ENCODE data around the gene YTHDF1.

The YTHDF1 gene

DNA sequence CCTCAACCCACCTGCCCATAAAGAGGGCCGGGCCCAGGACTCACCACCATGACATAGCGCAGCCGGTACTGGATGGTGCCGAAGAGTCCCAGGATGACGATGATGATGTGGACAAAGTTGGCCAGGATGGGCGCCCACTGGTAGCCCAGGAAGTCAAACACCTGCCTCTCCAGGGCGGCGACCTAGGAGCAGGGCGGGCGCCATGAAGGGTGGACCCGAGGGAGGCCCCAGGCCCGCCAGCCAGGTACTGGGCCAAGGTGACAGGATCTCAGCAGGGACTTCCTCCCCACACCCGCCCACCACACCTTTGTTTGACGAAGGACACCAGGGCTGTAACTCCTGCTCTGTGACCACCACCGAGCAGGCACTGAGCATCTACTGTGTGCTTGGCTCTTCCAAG, 34.0 kb upstream of the YTHDF1 start:
- no peaks in the 10 kb centered on the region for H3K9me3 ChIP-seq (ENCODE audit: control insufficient read depth in 5 of 5, low read length in 5 of 5)
- peaks cover 0 to 17% (median 5%) of the 10 kb centered on the region in 5 donors for H3K4me1 ChIP-seq (ENCODE audit: control insufficient read depth in 5 of 5, insufficient read depth in 5 of 5, low read length in 5 of 5)
- peaks cover 38 to 68% (median 61%) of the 10 kb centered on the region in 5 donors for H3K27me3 ChIP-seq (ENCODE audit: control insufficient read depth in 5 of 5, insufficient read depth in 4 of 5, low read length in 5 of 5)
- H3K36me3 ChIP-seq (ENCODE audit: control insufficient read depth in 5 of 5, insufficient read depth in 5 of 5, low read length in 5 of 5) = no peaks in the 10 kb centered on the region
- no peak overlapping the region for H3K9ac ChIP-seq (ENCODE audit: low read length in 5 of 5)
- H3K4me3 ChIP-seq (ENCODE audit: low read depth in 1 of 5, low read length in 5 of 5) = no peak overlapping the region
- no peak overlapping the region for H3K27ac ChIP-seq (ENCODE audit: low read depth, low read length)

DNA sequence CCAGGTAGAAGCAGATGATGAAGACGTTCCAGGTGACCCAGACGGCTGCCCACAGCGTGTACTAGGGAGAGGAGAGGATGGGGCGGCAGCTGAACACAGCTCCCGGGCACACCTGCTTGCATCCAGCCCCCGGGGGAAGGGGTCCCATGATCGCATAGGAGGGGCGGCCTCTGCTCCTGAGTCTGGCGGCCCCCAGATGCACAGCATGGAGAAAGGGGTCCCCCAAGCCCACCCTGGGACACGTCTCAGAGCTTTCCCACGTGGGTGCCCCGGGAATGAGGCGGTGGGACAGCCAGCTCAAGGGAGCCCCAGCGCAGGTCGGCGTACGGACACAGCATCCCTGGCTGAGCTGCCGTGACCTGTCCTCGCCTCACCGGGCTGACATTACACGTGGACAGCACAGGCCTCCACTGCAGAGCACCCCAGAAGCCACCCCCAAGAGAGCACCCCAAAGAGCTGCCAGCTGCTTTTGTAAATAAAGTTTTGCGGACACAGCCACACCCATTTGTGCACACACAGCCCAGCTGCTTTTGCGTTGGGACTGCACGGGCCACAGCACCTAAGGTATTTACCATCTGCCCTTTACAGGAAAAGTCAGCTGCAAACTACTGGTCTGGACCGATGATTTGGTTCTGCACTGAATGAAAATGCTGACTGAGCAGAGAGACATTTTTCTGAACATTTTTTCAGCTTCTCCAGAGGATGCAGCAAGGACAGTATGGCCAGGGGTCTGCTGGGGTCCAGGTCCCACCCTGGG, 33.1 kb upstream of the YTHDF1 start:
- no peak overlapping the region for H3K9ac ChIP-seq (ENCODE audit: low read length in 5 of 5)
- no peak overlapping the region for H3K27ac ChIP-seq (ENCODE audit: low read depth, low read length)
- H3K4me3 ChIP-seq (ENCODE audit: low read depth in 1 of 5, low read length in 5 of 5) = no peak overlapping the region
- peaks cover 0 to 15% (median 5%) of the 10 kb centered on the region in 5 donors for H3K4me1 ChIP-seq (ENCODE audit: control insufficient read depth in 5 of 5, insufficient read depth in 5 of 5, low read length in 5 of 5)
- H3K9me3 ChIP-seq (ENCODE audit: control insufficient read depth in 5 of 5, low read length in 5 of 5) = no peaks in the 10 kb centered on the region
- H3K27me3 ChIP-seq (ENCODE audit: control insufficient read depth in 5 of 5, insufficient read depth in 4 of 5, low read length in 5 of 5) = peaks cover 37 to 70% (median 61%) of the 10 kb centered on the region in 5 donors
- H3K36me3 ChIP-seq (ENCODE audit: control insufficient read depth in 5 of 5, insufficient read depth in 5 of 5, low read length in 5 of 5) = no peaks in the 10 kb centered on the region

GRCh38 chr20:63247671-63248228, 31.8 kb upstream of the YTHDF1 start:
- peaks cover 41 to 71% (median 57%) of the 10 kb centered on the region in 5 donors for H3K27me3 ChIP-seq (ENCODE audit: control insufficient read depth in 5 of 5, insufficient read depth in 4 of 5, low read length in 5 of 5)
- H3K4me1 ChIP-seq (ENCODE audit: control insufficient read depth in 5 of 5, insufficient read depth in 5 of 5, low read length in 5 of 5) = peaks cover 0 to 7% (median 0%) of the 10 kb centered on the region in 5 donors
- no peak overlapping the region for H3K4me3 ChIP-seq (ENCODE audit: low read depth in 1 of 5, low read length in 5 of 5)
- no peaks in the 10 kb centered on the region for H3K36me3 ChIP-seq (ENCODE audit: control insufficient read depth in 5 of 5, insufficient read depth in 5 of 5, low read length in 5 of 5)
- H3K9ac ChIP-seq (ENCODE audit: low read length in 5 of 5) = no peak overlapping the region
- H3K9me3 ChIP-seq (ENCODE audit: control insufficient read depth in 5 of 5, low read length in 5 of 5) = no peaks in the 10 kb centered on the region
- H3K27ac ChIP-seq (ENCODE audit: low read depth, low read length) = no peak overlapping the region

DNA sequence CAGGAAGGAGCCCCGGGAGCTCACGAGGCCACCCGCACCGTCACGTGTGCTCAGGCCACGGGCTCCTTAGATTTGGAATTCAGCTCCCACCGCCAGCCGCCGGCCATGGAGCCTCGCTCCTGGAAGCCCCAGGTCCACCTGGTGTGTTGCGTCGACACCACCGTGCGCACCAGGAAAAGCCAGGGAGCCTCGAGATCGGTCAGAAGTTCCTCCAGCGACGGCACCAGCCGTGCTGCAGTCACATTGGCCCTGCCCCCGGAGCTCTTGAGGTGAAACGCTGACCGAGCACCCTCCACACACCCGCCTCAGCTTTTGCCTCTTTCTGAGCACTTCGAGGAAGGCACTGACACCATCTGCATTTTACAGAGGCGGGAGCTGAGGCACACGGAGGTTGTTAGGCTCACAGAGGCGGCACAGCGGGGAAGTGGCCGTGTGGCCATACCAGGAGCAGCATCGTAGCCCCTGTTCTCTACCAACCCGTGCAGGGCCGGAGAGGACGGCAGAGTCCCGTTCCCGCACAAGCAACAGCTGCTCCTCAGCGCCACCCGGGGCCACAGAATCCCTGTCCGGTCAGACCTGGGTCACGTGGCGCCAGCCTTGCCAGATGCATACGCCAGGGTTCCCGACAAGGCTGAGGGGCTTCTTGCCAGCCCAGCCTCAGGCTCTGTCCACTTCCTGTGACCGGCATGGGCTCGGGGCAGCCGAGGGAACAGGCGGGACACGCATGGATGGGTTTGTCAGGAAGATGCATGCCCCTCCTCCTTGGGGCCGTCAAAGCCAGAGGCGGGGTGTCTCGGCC, 30.8 kb upstream of the YTHDF1 start:
- Histone ChIP-seq H3K4me1 (ENCODE audit: control insufficient read depth in 5 of 5, insufficient read depth in 5 of 5, low read length in 5 of 5) (peaks cover 0 to 7% (median 0%) of the 10 kb centered on the region in 5 donors), H3K4me3 (ENCODE audit: low read depth in 1 of 5, low read length in 5 of 5) (peak overlapping the region in 1 of 5 donors; percentile 34), H3K9me3 (ENCODE audit: control insufficient read depth in 5 of 5, low read length in 5 of 5) (no peaks in the 10 kb centered on the region), H3K9ac (ENCODE audit: low read length in 5 of 5) (no peak overlapping the region), H3K27me3 (ENCODE audit: control insufficient read depth in 5 of 5, insufficient read depth in 4 of 5, low read length in 5 of 5) (peaks cover 40 to 64% (median 47%) of the 10 kb centered on the region in 5 donors), H3K36me3 (ENCODE audit: control insufficient read depth in 5 of 5, insufficient read depth in 5 of 5, low read length in 5 of 5) (no peaks in the 10 kb centered on the region), H3K27ac (ENCODE audit: low read depth, low read length) (no peak overlapping the region)

DNA sequence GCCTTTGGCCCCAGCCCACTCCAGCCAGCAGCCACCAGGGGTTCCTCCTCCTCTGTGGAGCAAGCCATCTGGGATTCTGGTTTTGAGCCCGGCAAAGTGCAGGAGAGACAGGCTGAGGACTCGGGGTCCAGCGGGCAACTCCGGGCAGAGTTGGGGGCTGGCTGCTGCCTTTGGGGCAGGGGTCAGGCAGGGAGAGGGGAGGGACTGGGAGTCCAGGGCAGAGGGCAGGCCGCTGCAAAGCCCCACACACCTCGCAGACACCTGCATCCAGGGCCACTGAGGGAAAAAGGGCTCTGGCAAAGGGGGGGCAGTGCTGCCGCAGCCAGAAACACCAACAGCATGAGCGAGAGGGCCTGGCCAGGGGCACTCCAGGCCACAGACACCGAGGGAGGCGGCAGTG, 28.5 kb upstream of the YTHDF1 start:
- Histone ChIP-seq H3K4me1 (ENCODE audit: control insufficient read depth in 5 of 5, insufficient read depth in 5 of 5, low read length in 5 of 5) (peaks cover 0 to 7% (median 0%) of the 10 kb centered on the region in 5 donors), H3K36me3 (ENCODE audit: control insufficient read depth in 5 of 5, insufficient read depth in 5 of 5, low read length in 5 of 5) (no peaks in the 10 kb centered on the region), H3K27me3 (ENCODE audit: control insufficient read depth in 5 of 5, insufficient read depth in 4 of 5, low read length in 5 of 5) (peaks cover 35 to 54% (median 38%) of the 10 kb centered on the region in 5 donors)

GRCh38 chr20:63243604-63244247, 27.8 kb upstream of the YTHDF1 start:
- Histone ChIP-seq H3K36me3 (ENCODE audit: control insufficient read depth in 5 of 5, insufficient read depth in 5 of 5, low read length in 5 of 5) (no peaks in the 10 kb centered on the region), H3K9ac (ENCODE audit: low read length in 5 of 5) (no peak overlapping the region), H3K4me1 (ENCODE audit: control insufficient read depth in 5 of 5, insufficient read depth in 5 of 5, low read length in 5 of 5) (peaks cover 0 to 7% (median 0%) of the 10 kb centered on the region in 5 donors), H3K27me3 (ENCODE audit: control insufficient read depth in 5 of 5, insufficient read depth in 4 of 5, low read length in 5 of 5) (peaks cover 31 to 46% (median 35%) of the 10 kb centered on the region in 5 donors), H3K27ac (ENCODE audit: low read depth, low read length) (no peak overlapping the region), H3K4me3 (ENCODE audit: low read depth in 1 of 5, low read length in 5 of 5) (no peak overlapping the region), H3K9me3 (ENCODE audit: control insufficient read depth in 5 of 5, low read length in 5 of 5) (no peaks in the 10 kb centered on the region)

More for the DNA sequence above, 28.5 kb upstream of the YTHDF1 start:
- H3K4me3 ChIP-seq (ENCODE audit: low read depth in 1 of 5, low read length in 5 of 5) = no peak overlapping the region
- H3K9me3 ChIP-seq (ENCODE audit: control insufficient read depth in 5 of 5, low read length in 5 of 5) = no peaks in the 10 kb centered on the region
- H3K27ac ChIP-seq (ENCODE audit: low read depth, low read length) = no peak overlapping the region
- no peak overlapping the region for H3K9ac ChIP-seq (ENCODE audit: low read length in 5 of 5)

GRCh38 chr20:63242736-63243135, 26.8 kb upstream of the YTHDF1 start:
- no peak overlapping the region for H3K9ac ChIP-seq (ENCODE audit: low read length in 5 of 5)
- no peaks in the 10 kb centered on the region for H3K9me3 ChIP-seq (ENCODE audit: control insufficient read depth in 5 of 5, low read length in 5 of 5)
- peaks cover 0 to 7% (median 0%) of the 10 kb centered on the region in 5 donors for H3K4me1 ChIP-seq (ENCODE audit: control insufficient read depth in 5 of 5, insufficient read depth in 5 of 5, low read length in 5 of 5)
- peaks cover 21 to 36% (median 28%) of the 10 kb centered on the region in 5 donors for H3K27me3 ChIP-seq (ENCODE audit: control insufficient read depth in 5 of 5, insufficient read depth in 4 of 5, low read length in 5 of 5)
- H3K36me3 ChIP-seq (ENCODE audit: control insufficient read depth in 5 of 5, insufficient read depth in 5 of 5, low read length in 5 of 5) = no peaks in the 10 kb centered on the region
- no peak overlapping the region for H3K27ac ChIP-seq (ENCODE audit: low read depth, low read length)
- H3K4me3 ChIP-seq (ENCODE audit: low read depth in 1 of 5, low read length in 5 of 5) = no peak overlapping the region

- peaks cover 8 to 26% (median 14%) of the 10 kb centered on the region in 5 donors for H3K27me3 ChIP-seq (ENCODE audit: control insufficient read depth in 5 of 5, insufficient read depth in 4 of 5, low read length in 5 of 5)
Measured at GRCh38 chr20:63241272-63241671, 25.3 kb upstream of the YTHDF1 start.

DNA sequence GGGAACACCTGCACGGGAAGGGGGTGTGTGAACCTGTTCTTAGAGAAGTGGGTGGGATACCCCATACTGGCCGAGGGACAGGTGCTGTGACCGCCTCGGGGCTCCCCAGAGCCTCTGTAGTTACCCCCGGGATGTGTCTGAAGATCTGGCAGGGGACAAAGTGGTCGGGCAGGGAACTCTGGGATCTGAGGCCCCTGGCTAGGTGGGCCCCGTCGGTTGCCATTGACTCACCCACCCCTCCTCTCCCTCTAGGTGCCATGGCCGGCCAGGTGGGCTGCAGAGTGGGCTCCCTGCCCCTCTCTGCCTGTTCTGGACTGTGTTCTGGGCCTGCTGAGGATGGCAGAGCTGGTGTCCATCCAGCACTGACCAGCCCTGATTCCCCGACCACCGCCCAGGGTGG, 24.1 kb upstream of the YTHDF1 start:
- no peaks in the 10 kb centered on the region for H3K36me3 ChIP-seq (ENCODE audit: control insufficient read depth in 5 of 5, insufficient read depth in 5 of 5, low read length in 5 of 5)
- H3K27ac ChIP-seq (ENCODE audit: low read depth, low read length) = no peak overlapping the region
- H3K4me3 ChIP-seq (ENCODE audit: low read depth in 1 of 5, low read length in 5 of 5) = no peak overlapping the region
- no peak overlapping the region for H3K9ac ChIP-seq (ENCODE audit: low read length in 5 of 5)
- H3K27me3 ChIP-seq (ENCODE audit: control insufficient read depth in 5 of 5, insufficient read depth in 4 of 5, low read length in 5 of 5) = peaks cover 12 to 34% (median 14%) of the 10 kb centered on the region in 5 donors
- H3K4me1 ChIP-seq (ENCODE audit: control insufficient read depth in 5 of 5, insufficient read depth in 5 of 5, low read length in 5 of 5) = peaks cover 0 to 7% (median 0%) of the 10 kb centered on the region in 5 donors
- H3K9me3 ChIP-seq (ENCODE audit: control insufficient read depth in 5 of 5, low read length in 5 of 5) = no peaks in the 10 kb centered on the region

More at GRCh38 chr20:63241272-63241671, 25.3 kb upstream of the YTHDF1 start:
- Histone ChIP-seq H3K36me3 (ENCODE audit: control insufficient read depth in 5 of 5, insufficient read depth in 5 of 5, low read length in 5 of 5) (no peaks in the 10 kb centered on the region), H3K4me3 (ENCODE audit: low read depth in 1 of 5, low read length in 5 of 5) (no peak overlapping the region), H3K9me3 (ENCODE audit: control insufficient read depth in 5 of 5, low read length in 5 of 5) (no peaks in the 10 kb centered on the region), H3K27ac (ENCODE audit: low read depth, low read length) (no peak overlapping the region), H3K4me1 (ENCODE audit: control insufficient read depth in 5 of 5, insufficient read depth in 5 of 5, low read length in 5 of 5) (no peaks in the 10 kb centered on the region), H3K9ac (ENCODE audit: low read length in 5 of 5) (no peak overlapping the region)

Data from subcutaneous abdominal adipose tissue (tissue), 5 donors.